ENCODE data around the gene CCDC33. TPM values are rescaled to one million over a fixed set of nuclear protein-coding genes. Genes with fewer than 3 reads are reported as not detected.
A peak's percentile ranks its signal among the peaks of the same experiment; 100 is the strongest.

Gene CCDC33
- total RNA-seq, 4 donors from 2014 or later: 0.40 TPM; not detected in 3

GRCh38 chr15:74302821-74303359, 66.8 kb downstream of the CCDC33 start:
- Histone ChIP-seq H3K36me3 (no peaks in the 10 kb centered on the region), H3K27me3 (no peaks in the 10 kb centered on the region), H3K9me3 (no peaks in the 10 kb centered on the region), H3K4me1 (no peaks in the 10 kb centered on the region), H3K4me3 (no peak overlapping the region), H3K27ac (no peak overlapping the region)
- DNase-seq: peak in 1 of 3 donors; percentile 57
- TF ChIP-seq POLR2A (IDR thresholded peaks at IDR 0.05): no peak
- TF ChIP-seq CTCF (IDR thresholded peaks at IDR 0.05): peak in 5 of 6 experiments; percentile 12 to 51 (median 45)

GRCh38 chr15:74303741-74304309, 67.7 kb downstream of the CCDC33 start:
- H3K36me3 ChIP-seq: no peaks in the 10 kb centered on the region
- no peak overlapping the region for H3K27ac ChIP-seq
- H3K9me3 ChIP-seq: no peaks in the 10 kb centered on the region
- H3K4me1 ChIP-seq: no peaks in the 10 kb centered on the region
- H3K4me3 ChIP-seq: no peak overlapping the region
- TF ChIP-seq CTCF (IDR thresholded peaks at IDR 0.05) (no peak), POLR2A (IDR thresholded peaks at IDR 0.05) (no peak)
- no peak for DNase-seq
- no peaks in the 10 kb centered on the region for H3K27me3 ChIP-seq

GRCh38 chr15:74304431-74304830, 68.3 kb downstream of the CCDC33 start:
- no peak for DNase-seq
- TF ChIP-seq POLR2A (IDR thresholded peaks at IDR 0.05): no peak
- Histone ChIP-seq H3K27me3 (no peaks in the 10 kb centered on the region), H3K4me1 (no peaks in the 10 kb centered on the region), H3K9me3 (no peaks in the 10 kb centered on the region), H3K4me3 (no peak overlapping the region), H3K27ac (no peak overlapping the region), H3K36me3 (no peaks in the 10 kb centered on the region)

- Histone ChIP-seq H3K9me3 (no peaks in the 10 kb centered on the region), H3K36me3 (no peaks in the 10 kb centered on the region), H3K4me3 (no peak overlapping the region), H3K4me1 (no peaks in the 10 kb centered on the region), H3K27ac (no peak overlapping the region), H3K27me3 (no peaks in the 10 kb centered on the region)
- no peak for DNase-seq
- TF ChIP-seq CTCF (IDR thresholded peaks at IDR 0.05) (no peak), POLR2A (IDR thresholded peaks at IDR 0.05) (no peak)
These were observed 69.6 kb downstream of the CCDC33 start for GRCh38 chr15:74305687-74306086.

GRCh38 chr15:74306781-74307217, 70.7 kb downstream of the CCDC33 start:
- no peak overlapping the region for H3K27ac ChIP-seq
- no peak for DNase-seq
- H3K36me3 ChIP-seq: no peaks in the 10 kb centered on the region
- TF ChIP-seq CTCF (IDR thresholded peaks at IDR 0.05): no peak
- TF ChIP-seq POLR2A (IDR thresholded peaks at IDR 0.05): no peak
- no peaks in the 10 kb centered on the region for H3K27me3 ChIP-seq
- H3K9me3 ChIP-seq: no peaks in the 10 kb centered on the region
- no peaks in the 10 kb centered on the region for H3K4me1 ChIP-seq
- H3K4me3 ChIP-seq: no peak overlapping the region

- no peak overlapping the region for H3K27ac ChIP-seq
- H3K36me3 ChIP-seq: no peaks in the 10 kb centered on the region
- H3K27me3 ChIP-seq: no peaks in the 10 kb centered on the region
- no peaks in the 10 kb centered on the region for H3K9me3 ChIP-seq
- DNase-seq: peak in 1 of 3 donors; percentile 55
- TF ChIP-seq POLR2A (IDR thresholded peaks at IDR 0.05): no peak
- TF ChIP-seq CTCF (IDR thresholded peaks at IDR 0.05): peak in 5 of 6 experiments; percentile 6 to 49 (median 45)
- no peaks in the 10 kb centered on the region for H3K4me1 ChIP-seq
- no peak overlapping the region for H3K4me3 ChIP-seq
These were observed 72.0 kb downstream of the CCDC33 start for GRCh38 chr15:74307827-74308811.
